HepG2 (cell line): ENCODE data around the gene TDG.

Experiments
- CTCF ChIP-seq: sonication (generic); formaldehyde crosslinking; IDR thresholded peaks from 2 replicates; pipeline ENCODE4 v1.5.0; 2020; ENCODE audit warnings: mild to moderate bottlenecking, missing genetic modification reagents, moderate library complexity
- KLF9 ChIP-seq: IDR thresholded peaks from 2 replicates; pipeline ENCODE4 v1.6.1; 2016; ENCODE audit warnings: low read depth
- POLR2A ChIP-seq, 2 experiments: IDR thresholded peaks; 2 replicates each; pipeline ENCODE4 v1.6.1; 2011; ENCODE audit warnings: low read depth in 2 of 2, low read length in 2 of 2, mild to moderate bottlenecking in 1 of 2, moderate library complexity in 1 of 2; ENCODE audit not compliant: insufficient read depth in 1 of 2
- XBP1 ChIP-seq: sonication (generic); formaldehyde crosslinking; IDR thresholded peaks from 2 replicates; pipeline ENCODE4 v1.5.0; 2020; ENCODE audit warnings: missing genetic modification reagents
- ZNF282 ChIP-seq: fragments of 450-650 bp; IDR thresholded peaks from 2 replicates; pipeline ENCODE4 v1.6.1; 2018; ENCODE audit not compliant: partially characterized antibody
- ZNF562 ChIP-seq: sonication (generic); formaldehyde crosslinking; IDR thresholded peaks from 2 replicates; pipeline ENCODE4 v1.8.0; 2022; ENCODE audit warnings: missing genetic modification reagents, borderline replicate concordance
- ZNF839 ChIP-seq: sonication (generic); formaldehyde crosslinking; IDR thresholded peaks from 2 replicates; pipeline ENCODE4 v1.4.0; 2020; ENCODE audit warnings: missing genetic modification reagents, mild to moderate bottlenecking, borderline replicate concordance
- TF ChIP-seq, protein P1 (sequence below): IDR thresholded peaks from 2 replicates; pipeline ENCODE4 v1.6.1; 2016; ENCODE audit warnings: control low read depth
- TF ChIP-seq, protein P2 (sequence below): fragments of 450-650 bp; IDR thresholded peaks from 2 replicates; pipeline ENCODE4 v1.6.1; 2017; ENCODE audit warnings: mild to moderate bottlenecking

DNA sequence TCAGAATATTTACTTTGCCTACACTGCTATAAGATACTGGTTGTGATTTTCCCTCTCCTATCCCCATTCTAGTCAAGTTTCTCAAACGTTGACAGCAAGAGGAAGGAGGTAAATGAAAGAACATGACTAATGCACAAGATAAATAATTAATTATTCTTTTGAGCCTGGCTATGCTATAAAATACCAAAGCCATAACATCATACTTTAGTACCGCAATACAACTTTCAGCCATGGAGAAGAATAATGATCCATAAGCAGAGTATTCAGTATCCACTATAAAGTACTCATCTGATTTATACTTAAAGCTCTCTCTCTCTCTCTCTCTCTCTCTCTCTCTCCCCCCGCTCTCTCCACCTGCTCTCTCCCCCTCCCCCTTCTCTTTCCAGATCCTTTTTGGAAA is 41.3 kb downstream of the TDG start:
- TF ChIP-seq XBP1 (CRISPR knock-in tag): no peak
- TF ChIP-seq CTCF (CRISPR knock-in tag): no peak
- TF ChIP-seq, protein P1, sequence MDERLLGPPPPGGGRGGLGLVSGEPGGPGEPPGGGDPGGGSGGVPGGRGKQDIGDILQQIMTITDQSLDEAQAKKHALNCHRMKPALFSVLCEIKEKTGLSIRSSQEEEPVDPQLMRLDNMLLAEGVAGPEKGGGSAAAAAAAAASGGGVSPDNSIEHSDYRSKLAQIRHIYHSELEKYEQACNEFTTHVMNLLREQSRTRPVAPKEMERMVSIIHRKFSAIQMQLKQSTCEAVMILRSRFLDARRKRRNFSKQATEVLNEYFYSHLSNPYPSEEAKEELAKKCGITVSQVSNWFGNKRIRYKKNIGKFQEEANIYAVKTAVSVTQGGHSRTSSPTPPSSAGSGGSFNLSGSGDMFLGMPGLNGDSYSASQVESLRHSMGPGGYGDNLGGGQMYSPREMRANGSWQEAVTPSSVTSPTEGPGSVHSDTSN (CRISPR knock-in tag): no peak
- no peak for TF ChIP-seq ZNF839 (CRISPR knock-in tag)
- TF ChIP-seq, protein P2, sequence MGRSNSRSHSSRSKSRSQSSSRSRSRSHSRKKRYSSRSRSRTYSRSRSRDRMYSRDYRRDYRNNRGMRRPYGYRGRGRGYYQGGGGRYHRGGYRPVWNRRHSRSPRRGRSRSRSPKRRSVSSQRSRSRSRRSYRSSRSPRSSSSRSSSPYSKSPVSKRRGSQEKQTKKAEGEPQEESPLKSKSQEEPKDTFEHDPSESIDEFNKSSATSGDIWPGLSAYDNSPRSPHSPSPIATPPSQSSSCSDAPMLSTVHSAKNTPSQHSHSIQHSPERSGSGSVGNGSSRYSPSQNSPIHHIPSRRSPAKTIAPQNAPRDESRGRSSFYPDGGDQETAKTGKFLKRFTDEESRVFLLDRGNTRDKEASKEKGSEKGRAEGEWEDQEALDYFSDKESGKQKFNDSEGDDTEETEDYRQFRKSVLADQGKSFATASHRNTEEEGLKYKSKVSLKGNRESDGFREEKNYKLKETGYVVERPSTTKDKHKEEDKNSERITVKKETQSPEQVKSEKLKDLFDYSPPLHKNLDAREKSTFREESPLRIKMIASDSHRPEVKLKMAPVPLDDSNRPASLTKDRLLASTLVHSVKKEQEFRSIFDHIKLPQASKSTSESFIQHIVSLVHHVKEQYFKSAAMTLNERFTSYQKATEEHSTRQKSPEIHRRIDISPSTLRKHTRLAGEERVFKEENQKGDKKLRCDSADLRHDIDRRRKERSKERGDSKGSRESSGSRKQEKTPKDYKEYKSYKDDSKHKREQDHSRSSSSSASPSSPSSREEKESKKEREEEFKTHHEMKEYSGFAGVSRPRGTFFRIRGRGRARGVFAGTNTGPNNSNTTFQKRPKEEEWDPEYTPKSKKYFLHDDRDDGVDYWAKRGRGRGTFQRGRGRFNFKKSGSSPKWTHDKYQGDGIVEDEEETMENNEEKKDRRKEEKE: no peak
- no peak for TF ChIP-seq POLR2A (IDR thresholded peaks at IDR 0.05; ENCODE audit: insufficient read depth in 1 of 2, low read depth in 2 of 2, low read length in 2 of 2)
- no peak for TF ChIP-seq ZNF282
- no peak for TF ChIP-seq ZNF562 (CRISPR knock-in tag)
- no peak for TF ChIP-seq KLF9
